Gastroesophageal sphincter (tissue), 4 donors: ENCODE measurements around the gene NAT8L. TPM values are rescaled to one million over a fixed set of nuclear protein-coding genes. Genes with fewer than 3 reads are reported as not detected.

ENCODE experiments used
- ATAC-seq: fragments of 150-250 bp; one replicate; pipeline ENCODE4 v1.9.1; 2016; ENCODE audit warnings: mild to moderate bottlenecking, moderate library complexity
- H3K27ac ChIP-seq, 4 donors: fragments of 200-600 bp; sonication (generic) in 3 of 4; 1 replicate in 3 of 4; 2 replicates in 1 of 4; pipeline ENCODE4 v1.5.1; 2016 to 2019
- H3K27me3 ChIP-seq: fragments of 200-600 bp; sonication (generic); one replicate; pipeline ENCODE4 v1.5.1; 2019
- H3K36me3 ChIP-seq, 2 donors: fragments of 200-600 bp; sonication (generic); one replicate each; pipeline ENCODE4 v1.5.1; 2019; ENCODE audit warnings: control low read depth in 1 of 2
- H3K4me1 ChIP-seq, 3 donors: fragments of 200-600 bp; sonication (generic); 1 replicate in 2 of 3; 2 replicates in 1 of 3; pipeline ENCODE4 v1.5.1; 2016 to 2019; ENCODE audit warnings: control low read depth in 2 of 3
- H3K4me3 ChIP-seq, 2 donors: fragments of 200-600 bp; sonication (generic); one replicate each; pipeline ENCODE4 v1.5.1; 2019; ENCODE audit warnings: mild to moderate bottlenecking in 1 of 2, moderate library complexity in 1 of 2
- H3K9me3 ChIP-seq, 3 donors: fragments of 200-600 bp; sonication (generic); one replicate each; pipeline ENCODE4 v1.5.1; 2017 to 2019; ENCODE audit warnings: control low read depth in 2 of 3
- EP300 ChIP-seq: sonication (generic); formaldehyde crosslinking; IDR thresholded peaks from one replicate; pipeline ENCODE4 v1.6.1; 2017; ENCODE audit warnings: antibody characterized with exemption, mild to moderate bottlenecking
- POLR2A ChIP-seq, 2 donors: fragments of 450-650 bp; IDR thresholded peaks; one replicate each; pipeline ENCODE4 v1.6.1; 2017; ENCODE audit warnings: antibody characterized with exemption in 2 of 2, mild to moderate bottlenecking in 2 of 2, moderate library complexity in 1 of 2
- POLR2AphosphoS5 ChIP-seq: sonication (generic); formaldehyde crosslinking; IDR thresholded peaks from one replicate; pipeline ENCODE4 v1.6.1; 2017; ENCODE audit warnings: antibody characterized with exemption
- WGBS, 2 donors: methylation state at CpG; one replicate each; pipeline ENCODE4 v1.1.5; 2018; ENCODE audit warnings: low coverage in 1 of 2; 5-methylcytosine and 5-hydroxymethylcytosine counted together
- total RNA-seq, 4 donors: library from RNA; depleted of rRNA; stranded (reverse); fragments of >200 nt; gene quantifications; one replicate each; pipeline ENCODE4 v1.1.0, GENCODE V29; 2016
- TF ChIP-seq, protein P1 (sequence below), 4 experiments: fragments of 200-600 bp in 2 of 4; fragments of 450-650 bp in 2 of 4; sonication (generic) in 1 of 4; IDR thresholded peaks; one replicate each; pipeline ENCODE4 v1.5.1; 2017 to 2019; ENCODE audit warnings: antibody characterized with exemption in 4 of 4, mild to moderate bottlenecking in 2 of 4, moderate library complexity in 2 of 4

The NAT8L gene
- total RNA-seq, 4 donors from 2014 or later, result 0.15 to 0.40 (median 0.35) TPM; not detected in 1

GRCh38 chr4:2049381-2049780 lies 9.7 kb upstream of the NAT8L start:
- WGBS, 2 donors, result 84 to 89% methylated on average over 6 to 7 of the region's 7 CpGs
- no peak for ATAC-seq

DNA sequence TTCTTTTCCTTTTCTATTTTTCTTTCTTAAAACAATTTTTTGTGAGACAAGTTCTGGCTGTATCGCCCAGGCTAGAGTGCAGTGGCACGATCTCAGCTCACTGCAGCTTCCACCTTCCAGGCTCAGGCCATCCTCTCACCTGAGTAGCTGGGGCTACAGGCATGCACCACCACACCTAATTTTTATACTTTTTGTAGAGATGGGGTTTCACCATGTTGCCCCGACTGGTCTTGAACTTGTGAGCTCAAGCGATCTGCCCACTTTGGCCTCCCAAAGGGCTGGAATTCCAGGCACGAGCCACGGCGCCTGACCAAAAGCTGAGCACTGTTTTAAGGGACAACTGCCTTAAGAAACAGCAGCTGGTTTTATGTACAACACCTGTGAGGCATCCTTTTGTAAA lies 9.3 kb upstream of the NAT8L start:
- Histone ChIP-seq H3K27ac (no peak overlapping the region), H3K9me3 (peaks cover 0 to 1% (median 0%) of the 10 kb centered on the region in 3 donors), H3K4me1 (no peaks in the 10 kb centered on the region), H3K36me3 (no peaks in the 10 kb centered on the region), H3K27me3 (peaks cover 85% of the 10 kb centered on the region), H3K4me3 (no peak overlapping the region)
- no peak for ATAC-seq
- TF ChIP-seq POLR2AphosphoS5, result no peak
- TF ChIP-seq, protein P1, sequence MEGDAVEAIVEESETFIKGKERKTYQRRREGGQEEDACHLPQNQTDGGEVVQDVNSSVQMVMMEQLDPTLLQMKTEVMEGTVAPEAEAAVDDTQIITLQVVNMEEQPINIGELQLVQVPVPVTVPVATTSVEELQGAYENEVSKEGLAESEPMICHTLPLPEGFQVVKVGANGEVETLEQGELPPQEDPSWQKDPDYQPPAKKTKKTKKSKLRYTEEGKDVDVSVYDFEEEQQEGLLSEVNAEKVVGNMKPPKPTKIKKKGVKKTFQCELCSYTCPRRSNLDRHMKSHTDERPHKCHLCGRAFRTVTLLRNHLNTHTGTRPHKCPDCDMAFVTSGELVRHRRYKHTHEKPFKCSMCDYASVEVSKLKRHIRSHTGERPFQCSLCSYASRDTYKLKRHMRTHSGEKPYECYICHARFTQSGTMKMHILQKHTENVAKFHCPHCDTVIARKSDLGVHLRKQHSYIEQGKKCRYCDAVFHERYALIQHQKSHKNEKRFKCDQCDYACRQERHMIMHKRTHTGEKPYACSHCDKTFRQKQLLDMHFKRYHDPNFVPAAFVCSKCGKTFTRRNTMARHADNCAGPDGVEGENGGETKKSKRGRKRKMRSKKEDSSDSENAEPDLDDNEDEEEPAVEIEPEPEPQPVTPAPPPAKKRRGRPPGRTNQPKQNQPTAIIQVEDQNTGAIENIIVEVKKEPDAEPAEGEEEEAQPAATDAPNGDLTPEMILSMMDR (IDR thresholded peaks at IDR 0.05), result no peak
- no peak for TF ChIP-seq EP300
- no peak for TF ChIP-seq POLR2A (IDR thresholded peaks at IDR 0.05)
- WGBS, 2 donors, result 73% methylated on average over 4 of the region's 7 CpGs; no CpG with 5 or more reads in 1 of the 2 donors

More at GRCh38 chr4:2049381-2049780, 9.7 kb upstream of the NAT8L start:
- Histone ChIP-seq H3K27ac (no peak overlapping the region), H3K4me1 (no peaks in the 10 kb centered on the region), H3K9me3 (peaks cover 0 to 5% (median 0%) of the 10 kb centered on the region in 3 donors), H3K36me3 (no peaks in the 10 kb centered on the region), H3K4me3 (no peak overlapping the region), H3K27me3 (peaks cover 85% of the 10 kb centered on the region)
- TF ChIP-seq POLR2A (IDR thresholded peaks at IDR 0.05) (no peak), POLR2AphosphoS5 (no peak), EP300 (no peak)
- TF ChIP-seq, protein P1 (IDR thresholded peaks at IDR 0.05), result no peak

DNA sequence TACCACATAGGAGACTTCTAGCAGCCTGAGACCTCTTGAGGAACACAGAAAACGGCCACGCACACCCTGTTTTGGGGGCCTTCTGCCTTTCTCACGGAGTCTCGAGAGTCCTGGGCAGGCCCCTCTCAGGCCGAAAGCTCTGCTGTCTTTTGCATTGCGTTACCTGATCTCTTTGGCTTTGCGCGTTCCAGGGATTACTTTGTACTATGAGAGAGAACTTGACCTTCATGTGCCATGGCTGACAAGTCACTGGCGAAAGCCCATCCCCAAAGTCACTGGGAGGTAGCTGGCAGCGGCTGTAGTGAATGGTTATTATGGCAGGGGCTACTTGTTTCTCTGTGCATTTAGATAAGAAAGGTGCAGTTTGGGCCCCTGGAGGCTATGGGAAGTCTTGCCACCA lies 8.0 kb upstream of the NAT8L start:
- H3K4me1 ChIP-seq, result no peaks in the 10 kb centered on the region
- no peak for ATAC-seq
- no peak overlapping the region for H3K4me3 ChIP-seq
- peaks cover 85% of the 10 kb centered on the region for H3K27me3 ChIP-seq
- no peaks in the 10 kb centered on the region for H3K36me3 ChIP-seq
- WGBS, 2 donors, result 49 to 86% methylated on average over 5 of the region's 10 CpGs
- TF ChIP-seq POLR2AphosphoS5, result no peak
- TF ChIP-seq POLR2A (IDR thresholded peaks at IDR 0.05), result no peak
- TF ChIP-seq, protein P1 (IDR thresholded peaks at IDR 0.05), result no peak
- TF ChIP-seq EP300, result no peak
- H3K9me3 ChIP-seq, result no peaks in the 10 kb centered on the region
- H3K27ac ChIP-seq, result no peak overlapping the region

GRCh38 chr4:2054217-2054616 lies 4.9 kb upstream of the NAT8L start:
- WGBS, 2 donors, result 57 to 62% methylated on average over 6 of the region's 6 CpGs
- no peaks in the 10 kb centered on the region for H3K9me3 ChIP-seq
- H3K36me3 ChIP-seq, result no peaks in the 10 kb centered on the region
- no peak overlapping the region for H3K27ac ChIP-seq
- ATAC-seq, result no peak
- TF ChIP-seq, protein P1 (IDR thresholded peaks at IDR 0.05), result no peak
- TF ChIP-seq POLR2AphosphoS5, result no peak
- TF ChIP-seq POLR2A (IDR thresholded peaks at IDR 0.05), result no peak
- TF ChIP-seq EP300, result no peak
- no peak overlapping the region for H3K4me3 ChIP-seq
- H3K4me1 ChIP-seq, result peaks cover 0 to 9% (median 0%) of the 10 kb centered on the region in 3 donors
- peaks cover 84% of the 10 kb centered on the region for H3K27me3 ChIP-seq

- Histone ChIP-seq H3K4me3 (no peak overlapping the region), H3K27me3 (peaks cover 92% of the 10 kb centered on the region), H3K4me1 (peaks cover 0 to 25% (median 4%) of the 10 kb centered on the region in 3 donors), H3K36me3 (no peaks in the 10 kb centered on the region), H3K9me3 (no peaks in the 10 kb centered on the region), H3K27ac (no peak overlapping the region)
- 54 to 66% methylated on average over 8 to 20 of the region's 26 CpGs for WGBS, 2 donors
- no peak for ATAC-seq
- TF ChIP-seq POLR2AphosphoS5, result no peak
- TF ChIP-seq POLR2A (IDR thresholded peaks at IDR 0.05), result no peak
- TF ChIP-seq EP300, result no peak
- TF ChIP-seq, protein P1 (IDR thresholded peaks at IDR 0.05), result no peak
These were observed 1.6 kb upstream of the NAT8L start for GRCh38 chr4:2057382-2058065.
